Keratinocyte (primary cell): ENCODE measurements around the gene FIGN. TPM values are rescaled to one million over a fixed set of nuclear protein-coding genes. Genes with fewer than 3 reads are reported as not detected.

ENCODE experiments used
- DNase-seq: peaks from one replicate; pipeline ENCODE4 v3.0.0-alpha.2; 2011; ENCODE audit warnings: low read depth, missing footprints, low spot score
- FAIRE-seq: peaks from 2 replicates; lab custom pipeline; 2011; peaks lifted over from hg19 to GRCh38; lab: Jason Lieb, UNC
- H2AFZ ChIP-seq: 2 replicates; pipeline ENCODE4 v1.6.0; 2012; ENCODE audit warnings: low read length, control low read depth, inconsistent platforms; ENCODE audit not compliant: control insufficient read depth
- H3K27ac ChIP-seq: 2 replicates; pipeline ENCODE4 v1.5.1; 2011; ENCODE audit warnings: low read length; ENCODE audit not compliant: control insufficient read depth, insufficient read depth
- H3K27me3 ChIP-seq: 3 replicates; pipeline ENCODE4 v1.6.0; 2011; ENCODE audit warnings: low read length; ENCODE audit not compliant: control insufficient read depth, insufficient read depth; ENCODE audit errors: extremely low read depth
- H3K36me3 ChIP-seq, 2 experiments: 2 replicates in 1 of 2; 3 replicates in 1 of 2; pipeline ENCODE4 v1.5.1; 2011; ENCODE audit warnings: low read length in 2 of 2, mild to moderate bottlenecking in 1 of 2; ENCODE audit not compliant: control insufficient read depth in 2 of 2, insufficient read depth in 2 of 2; ENCODE audit errors: extremely low read depth in 1 of 2
- H3K4me1 ChIP-seq: 3 replicates; pipeline ENCODE4 v1.5.1; 2011; ENCODE audit warnings: low read length; ENCODE audit not compliant: control insufficient read depth, insufficient read depth; ENCODE audit errors: extremely low read depth
- H3K4me2 ChIP-seq: 3 replicates; pipeline ENCODE4 v1.6.0; 2011; ENCODE audit warnings: low read depth, low read length; ENCODE audit not compliant: control insufficient read depth, insufficient read depth; ENCODE audit errors: extremely low read depth
- H3K4me3 ChIP-seq, 3 experiments: fragments of 200-600 bp in 1 of 3; sonication (generic) in 1 of 3; 2 replicates in 2 of 3; 3 replicates in 1 of 3; pipeline ENCODE4 v1.5.1; 2011 to 2016; ENCODE audit warnings: low read length in 3 of 3, mild to moderate bottlenecking in 3 of 3, control low read depth in 2 of 3, inconsistent platforms in 1 of 3, low read depth in 1 of 3, mixed read lengths in 1 of 3, mixed run types in 1 of 3, moderate library complexity in 1 of 3; ENCODE audit not compliant: control insufficient read depth in 2 of 3, insufficient read depth in 2 of 3; ENCODE audit errors: extremely low read depth in 1 of 3
- H3K79me2 ChIP-seq: 2 replicates; pipeline ENCODE4 v1.6.0; 2012; ENCODE audit warnings: low read length; ENCODE audit not compliant: control insufficient read depth, insufficient read depth
- H3K9ac ChIP-seq: 3 replicates; pipeline ENCODE4 v1.6.0; 2011; ENCODE audit warnings: low read length; ENCODE audit not compliant: control insufficient read depth, insufficient read depth; ENCODE audit errors: extremely low read depth
- H3K9me1 ChIP-seq: 3 replicates; pipeline ENCODE4 v1.6.0; 2011; ENCODE audit warnings: low read length; ENCODE audit not compliant: control insufficient read depth, insufficient read depth; ENCODE audit errors: extremely low read depth
- H3K9me3 ChIP-seq: 2 replicates; pipeline ENCODE4 v1.5.1; 2012; ENCODE audit warnings: low read depth, low read length; ENCODE audit not compliant: control insufficient read depth
- H4K20me1 ChIP-seq: 3 replicates; pipeline ENCODE4 v1.6.0; 2011; ENCODE audit warnings: low read length; ENCODE audit not compliant: control insufficient read depth, insufficient read depth; ENCODE audit errors: extremely low read depth
- EZH2 ChIP-seq: IDR thresholded peaks from one replicate; pipeline ENCODE4 v1.6.1; 2012; ENCODE audit warnings: inconsistent platforms, mild to moderate bottlenecking, low read length, moderate library complexity
- dilution Hi-C: fragments of 300-500 bp; cut with MboI; formaldehyde crosslinking; loops from one replicate; pipeline ENCODE4 v1.7.0; 2020; ENCODE audit warnings: low sequenced_read_pairs; ENCODE audit not compliant: extremely low pct_ligation_motif_present
- polyA plus RNA-seq, 5 experiments: library from polyadenylated mRNA; depleted of rRNA in 3 of 5; stranded (reverse) in 3 of 5; stranded (forward) in 1 of 5; unstranded in 1 of 5; fragments of >200 nt; gene quantifications; 1 replicate in 1 of 5; 2 replicates in 3 of 5; 3 replicates in 1 of 5; pipeline versions ENCODE4 v1.2.1 to v1.2.3, GENCODE V29; 2011 to 2012; ENCODE audit warnings: missing spikeins in 2 of 5, low read depth in 1 of 5, low replicate concordance in 1 of 5
- TF ChIP-seq, protein P1 (sequence below), 3 experiments: IDR thresholded peaks in 1 of 3; conservative IDR thresholded peaks in 1 of 3; optimal IDR thresholded peaks in 1 of 3; 2 replicates in 2 of 3; 3 replicates in 1 of 3; pipeline versions ENCODE3 to v1.5.1; 2011; ENCODE audit warnings: low read length in 3 of 3, mild to moderate bottlenecking in 3 of 3, moderate library complexity in 2 of 3, control low read depth in 1 of 3, inconsistent platforms in 1 of 3; ENCODE audit not compliant: insufficient read depth in 2 of 3; ENCODE audit errors: extremely low read depth in 1 of 3

FIGN gene
- polyA plus RNA-seq, 1 donor (not counting 4 experiments of a cell fraction or from before 2014, with no cell fraction given), result 2.9 TPM

DNA sequence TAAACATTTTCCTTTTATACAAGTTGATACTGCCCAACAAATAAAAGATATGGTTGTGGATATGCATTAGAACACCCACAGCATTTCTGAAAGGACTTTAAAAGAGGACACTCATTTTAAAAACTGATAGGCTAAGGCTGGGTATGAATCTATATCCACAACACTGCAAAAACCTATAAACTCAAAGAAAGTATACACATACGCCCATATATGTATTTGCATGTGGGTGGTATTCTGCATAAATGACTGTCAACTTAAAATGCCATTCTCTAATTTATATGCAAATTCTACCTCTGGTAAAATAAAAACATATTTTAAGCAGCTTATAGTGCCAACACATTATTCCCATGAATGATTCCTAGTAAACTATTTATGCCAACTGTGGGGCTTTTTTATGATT is 20.1 kb downstream of the FIGN start:
- no peak overlapping the region for H3K9ac ChIP-seq
- H2AFZ ChIP-seq, result no peak overlapping the region
- no peaks in the 10 kb centered on the region for H3K36me3 ChIP-seq
- H3K4me1 ChIP-seq, result no peaks in the 10 kb centered on the region
- no peak overlapping the region for H3K27ac ChIP-seq
- no peaks in the 10 kb centered on the region for H4K20me1 ChIP-seq
- dilution Hi-C loops, result no loop called here
- no peak overlapping the region for H3K4me2 ChIP-seq
- H3K4me3 ChIP-seq, result no peak overlapping the region
- FAIRE-seq, result no peak
- DNase-seq, result no peak
- peaks cover 4% of the 10 kb centered on the region for H3K79me2 ChIP-seq
- no peaks in the 10 kb centered on the region for H3K9me1 ChIP-seq
- H3K27me3 ChIP-seq, result no peaks in the 10 kb centered on the region
- H3K9me3 ChIP-seq, result no peaks in the 10 kb centered on the region
- TF ChIP-seq, protein P1, sequence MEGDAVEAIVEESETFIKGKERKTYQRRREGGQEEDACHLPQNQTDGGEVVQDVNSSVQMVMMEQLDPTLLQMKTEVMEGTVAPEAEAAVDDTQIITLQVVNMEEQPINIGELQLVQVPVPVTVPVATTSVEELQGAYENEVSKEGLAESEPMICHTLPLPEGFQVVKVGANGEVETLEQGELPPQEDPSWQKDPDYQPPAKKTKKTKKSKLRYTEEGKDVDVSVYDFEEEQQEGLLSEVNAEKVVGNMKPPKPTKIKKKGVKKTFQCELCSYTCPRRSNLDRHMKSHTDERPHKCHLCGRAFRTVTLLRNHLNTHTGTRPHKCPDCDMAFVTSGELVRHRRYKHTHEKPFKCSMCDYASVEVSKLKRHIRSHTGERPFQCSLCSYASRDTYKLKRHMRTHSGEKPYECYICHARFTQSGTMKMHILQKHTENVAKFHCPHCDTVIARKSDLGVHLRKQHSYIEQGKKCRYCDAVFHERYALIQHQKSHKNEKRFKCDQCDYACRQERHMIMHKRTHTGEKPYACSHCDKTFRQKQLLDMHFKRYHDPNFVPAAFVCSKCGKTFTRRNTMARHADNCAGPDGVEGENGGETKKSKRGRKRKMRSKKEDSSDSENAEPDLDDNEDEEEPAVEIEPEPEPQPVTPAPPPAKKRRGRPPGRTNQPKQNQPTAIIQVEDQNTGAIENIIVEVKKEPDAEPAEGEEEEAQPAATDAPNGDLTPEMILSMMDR (optimal IDR thresholded peaks at IDR 0.05 in 1 of 3, IDR thresholded peaks at IDR 0.05 in 1 of 3, conservative IDR thresholded peaks at IDR 0.05 in 1 of 3; ENCODE audit: extremely low read depth in 1 of 3, insufficient read depth in 2 of 3, low read length in 3 of 3), result no peak
- TF ChIP-seq EZH2, result no peak

DNA sequence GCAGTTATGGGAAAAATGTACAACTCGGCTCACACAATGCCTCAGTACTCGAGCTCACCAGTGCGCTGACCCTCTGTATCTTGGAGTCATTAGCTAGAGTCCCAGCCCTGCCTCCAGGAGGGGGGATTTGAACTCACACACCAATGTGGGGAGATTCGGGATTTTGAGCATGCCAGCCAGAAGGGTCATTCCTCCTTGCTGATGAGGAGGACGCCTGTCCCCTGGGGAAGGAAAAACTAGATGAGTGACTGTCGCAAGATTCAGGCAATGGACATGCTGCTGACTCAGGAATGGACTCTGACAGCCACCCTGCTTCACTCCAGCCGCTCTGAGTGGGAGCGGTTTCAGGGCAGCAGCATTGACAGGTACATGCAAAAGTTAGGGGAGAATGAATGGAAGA is 20.6 kb downstream of the FIGN start:
- dilution Hi-C loops, result no loop called here

More for the DNA sequence above, 20.6 kb downstream of the FIGN start:
- peaks cover 4% of the 10 kb centered on the region for H3K79me2 ChIP-seq
- H2AFZ ChIP-seq, result no peak overlapping the region
- no peaks in the 10 kb centered on the region for H4K20me1 ChIP-seq
- no peaks in the 10 kb centered on the region for H3K36me3 ChIP-seq
- no peaks in the 10 kb centered on the region for H3K9me1 ChIP-seq
- H3K4me1 ChIP-seq, result no peaks in the 10 kb centered on the region
- no peak for FAIRE-seq
- H3K9ac ChIP-seq, result no peak overlapping the region
- TF ChIP-seq EZH2, result no peak
- TF ChIP-seq, protein P1 (optimal IDR thresholded peaks at IDR 0.05 in 1 of 3, IDR thresholded peaks at IDR 0.05 in 1 of 3, conservative IDR thresholded peaks at IDR 0.05 in 1 of 3; ENCODE audit: extremely low read depth in 1 of 3, insufficient read depth in 2 of 3, low read length in 3 of 3), result no peak
- no peaks in the 10 kb centered on the region for H3K9me3 ChIP-seq
- H3K27ac ChIP-seq, result no peak overlapping the region
- no peak for DNase-seq
- no peak overlapping the region for H3K4me3 ChIP-seq
- H3K27me3 ChIP-seq, result no peaks in the 10 kb centered on the region
- H3K4me2 ChIP-seq, result no peak overlapping the region
